GM19023 (cell line): ENCODE measurements around the gene MAN2A2.
A peak's percentile ranks its signal among the peaks of the same experiment; 100 is the strongest.
"Not testable (repeated sequence)": the region's sequence is repeated elsewhere in the genome, so short reads cannot be mapped to it uniquely, and the experiment has no call there.

Source experiments
- ATAC-seq: cut with Tn5 transposase; IDR thresholded peaks from one replicate; pipeline ENCODE4 v1.9.1; 2021; ENCODE audit warnings: mild to moderate bottlenecking, moderate library complexity; ENCODE audit not compliant: unreplicated experiment

MAN2A2 gene

GRCh38 chr15:90883976-90884718 is 19.0 kb upstream of the MAN2A2 start, which contains the start of gene FES:
Gene FES, plus strand, starts transcription at chr15:90884504. Its CDS starts 542 bp downstream, at chr15:90885046.
- no peak for ATAC-seq

- no peak for ATAC-seq
Observed at GRCh38 chr15:90884719-90885431, 18.2 kb upstream of the MAN2A2 start.

- ATAC-seq: peak; percentile 51
Observed at GRCh38 chr15:90885432-90886290, 17.4 kb upstream of the MAN2A2 start.

- ATAC-seq: no peak
Observed at GRCh38 chr15:90886291-90886614, 16.8 kb upstream of the MAN2A2 start.

GRCh38 chr15:90887037-90887481 is 16.0 kb upstream of the MAN2A2 start:
- ATAC-seq: no peak

GRCh38 chr15:90889313-90889730 is 13.8 kb upstream of the MAN2A2 start:
- no peak for ATAC-seq

- ATAC-seq: no peak
Observed at GRCh38 chr15:90889736-90890456, 13.2 kb upstream of the MAN2A2 start.

DNA sequence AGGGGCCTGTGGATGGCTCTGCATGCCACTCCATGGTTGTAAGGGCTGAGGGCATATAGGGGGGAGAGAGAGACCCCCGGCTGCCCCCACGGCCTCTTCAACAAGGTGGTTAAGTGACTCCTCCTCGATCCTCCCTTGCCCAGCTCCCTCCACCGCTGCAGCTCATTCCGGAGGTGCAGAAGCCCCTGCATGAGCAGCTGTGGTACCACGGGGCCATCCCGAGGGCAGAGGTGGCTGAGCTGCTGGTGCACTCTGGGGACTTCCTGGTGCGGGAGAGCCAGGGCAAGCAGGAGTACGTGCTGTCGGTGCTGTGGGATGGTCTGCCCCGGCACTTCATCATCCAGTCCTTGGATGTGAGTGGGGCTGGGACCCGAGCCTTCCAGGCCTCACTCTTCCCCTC is 12.3 kb upstream of the MAN2A2 start:
- ATAC-seq: no peak

GRCh38 chr15:90891346-90891949 is 11.7 kb upstream of the MAN2A2 start:
- no peak for ATAC-seq

GRCh38 chr15:90892023-90892422 is 11.1 kb upstream of the MAN2A2 start:
- no peak for ATAC-seq

DNA sequence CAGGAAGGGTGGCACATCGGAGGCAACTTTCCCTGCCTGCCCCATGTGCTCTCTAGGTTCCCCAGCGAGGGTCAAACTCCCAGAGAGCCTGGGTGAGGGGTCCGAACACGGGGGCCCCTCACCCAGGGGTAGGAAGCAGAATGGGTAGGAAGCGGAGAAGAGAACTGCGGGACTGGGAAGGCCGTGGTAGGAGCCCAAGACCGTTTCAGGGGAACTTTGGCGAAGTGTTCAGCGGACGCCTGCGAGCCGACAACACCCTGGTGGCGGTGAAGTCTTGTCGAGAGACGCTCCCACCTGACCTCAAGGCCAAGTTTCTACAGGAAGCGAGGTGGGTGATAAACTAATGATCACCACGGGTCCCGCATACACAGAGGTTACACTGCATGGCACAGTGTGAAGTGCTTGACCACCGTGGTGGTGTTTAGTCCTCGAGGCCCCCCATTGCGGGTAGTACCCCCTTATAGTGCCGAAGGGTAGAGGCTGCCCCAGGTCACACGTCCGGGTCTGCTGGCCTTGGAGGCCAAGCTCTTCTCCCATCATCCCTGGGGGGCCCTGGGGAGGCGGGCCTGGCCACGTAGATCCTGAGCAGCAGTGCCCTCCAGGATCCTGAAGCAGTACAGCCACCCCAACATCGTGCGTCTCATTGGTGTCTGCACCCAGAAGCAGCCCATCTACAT is 10.5 kb upstream of the MAN2A2 start:
- ATAC-seq: no peak

DNA sequence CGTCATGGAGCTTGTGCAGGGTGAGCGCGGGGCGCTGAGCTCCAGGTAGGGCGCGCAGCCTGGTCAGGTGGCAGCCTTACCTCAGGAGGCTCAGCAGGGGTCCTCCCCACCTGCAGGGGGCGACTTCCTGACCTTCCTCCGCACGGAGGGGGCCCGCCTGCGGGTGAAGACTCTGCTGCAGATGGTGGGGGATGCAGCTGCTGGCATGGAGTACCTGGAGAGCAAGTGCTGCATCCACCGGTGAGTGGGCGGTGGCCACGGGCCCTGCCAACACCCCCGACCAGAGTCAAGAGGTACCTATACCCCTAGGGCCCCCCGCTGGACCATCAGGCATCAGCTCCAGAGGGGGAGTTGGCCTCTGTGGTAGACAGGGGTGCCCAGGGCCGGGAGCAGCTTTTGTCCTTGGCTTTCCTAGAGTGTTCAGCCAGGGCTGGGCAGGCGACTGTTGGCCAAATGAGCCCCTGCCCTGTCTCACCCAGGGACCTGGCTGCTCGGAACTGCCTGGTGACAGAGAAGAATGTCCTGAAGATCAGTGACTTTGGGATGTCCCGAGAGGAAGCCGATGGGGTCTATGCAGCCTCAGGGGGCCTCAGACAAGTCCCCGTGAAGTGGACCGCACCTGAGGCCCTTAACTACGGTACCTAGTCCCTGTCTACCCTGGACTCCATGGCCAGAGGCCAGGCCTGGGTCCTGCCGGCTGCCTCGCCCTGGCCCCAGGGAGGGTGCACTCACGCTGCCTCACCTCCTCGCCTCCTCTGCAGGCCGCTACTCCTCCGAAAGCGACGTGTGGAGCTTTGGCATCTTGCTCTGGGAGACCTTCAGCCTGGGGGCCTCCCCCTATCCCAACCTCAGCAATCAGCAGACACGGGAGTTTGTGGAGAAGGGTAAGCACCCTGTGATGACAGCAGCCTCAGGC is 9.7 kb upstream of the MAN2A2 start:
- no peak for ATAC-seq

GRCh38 chr15:90895571-90896117 is 7.5 kb upstream of the MAN2A2 start:
- no peak for ATAC-seq

GRCh38 chr15:90897131-90897655 is 5.9 kb upstream of the MAN2A2 start:
- ATAC-seq: not testable (repeated sequence)

DNA sequence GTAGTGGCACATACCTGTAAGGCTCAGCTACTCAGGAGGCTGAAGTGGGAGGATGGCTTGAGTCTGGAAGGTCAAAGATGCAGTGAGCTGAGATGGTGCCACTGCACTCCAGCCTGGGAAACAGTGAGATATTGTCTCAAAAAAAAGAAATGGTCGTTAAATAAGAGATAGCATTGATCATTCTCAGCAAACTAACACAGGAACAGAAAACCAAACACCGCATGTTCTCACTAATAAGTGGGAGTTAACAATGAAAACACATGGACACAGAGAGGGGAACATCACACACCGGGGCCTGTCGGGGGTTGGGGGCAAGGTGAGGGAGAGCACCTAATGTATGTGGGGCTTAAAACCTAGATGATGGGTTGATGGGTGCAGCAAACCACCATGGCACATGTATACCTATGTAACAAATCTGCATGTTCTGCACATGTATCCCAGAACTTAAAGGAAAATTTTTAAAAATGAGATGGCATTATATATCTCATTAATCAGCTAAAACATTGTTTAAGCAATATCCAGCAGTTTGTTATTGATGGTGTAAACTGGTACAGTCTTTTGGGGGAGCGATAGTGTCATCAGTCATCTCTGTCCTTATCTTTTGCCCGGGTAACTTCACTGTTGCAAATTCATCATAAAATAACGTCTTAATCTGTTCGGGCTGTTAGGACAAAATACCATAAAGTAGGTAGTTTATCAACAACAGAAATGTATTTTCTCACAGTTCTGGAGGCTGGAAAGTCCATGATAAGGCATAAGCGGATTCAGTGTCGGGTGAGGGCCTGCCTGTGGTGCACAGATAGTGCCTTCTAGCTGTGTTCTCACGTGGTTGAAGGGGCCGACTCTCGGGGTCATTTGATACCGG is 1.7 kb upstream of the MAN2A2 start:
- ATAC-seq: no peak

DNA sequence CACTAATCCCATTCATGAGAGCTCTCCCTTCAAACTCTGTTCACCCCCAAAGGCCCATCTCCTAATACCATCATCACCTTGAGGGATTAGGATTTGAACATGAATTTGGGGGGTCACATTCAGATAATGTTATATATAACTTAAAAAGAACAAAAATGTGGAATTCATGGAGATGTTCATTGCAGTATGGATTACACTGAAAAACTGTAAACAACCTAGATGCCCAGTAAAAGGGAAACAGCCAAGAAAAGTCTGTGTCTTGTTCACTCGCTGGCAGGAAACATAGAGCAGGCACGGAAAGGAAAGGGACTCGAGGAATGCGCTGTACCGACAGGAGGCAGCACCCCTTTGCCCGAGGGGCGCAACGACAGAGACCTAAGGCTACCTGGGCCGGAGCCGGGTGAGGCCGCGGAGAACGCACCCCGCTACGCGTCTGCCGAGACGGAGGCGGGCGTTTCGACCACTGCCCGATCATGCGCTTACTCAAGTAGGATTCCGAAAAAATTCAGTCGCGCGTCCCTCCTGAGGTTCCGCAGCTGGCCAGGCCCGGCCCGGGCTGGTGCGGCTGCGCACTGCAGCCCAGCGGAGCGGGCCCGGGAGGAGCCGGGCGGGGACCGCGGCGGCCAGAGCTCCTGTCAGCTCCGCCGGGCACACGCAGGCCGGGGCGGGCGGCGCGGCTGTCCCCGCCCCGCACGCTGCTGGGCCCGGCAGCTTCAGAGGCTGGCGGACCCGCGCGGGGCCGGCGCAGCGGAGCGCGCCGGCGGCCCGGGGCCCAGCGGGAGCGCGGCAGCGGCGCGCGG is 862 bp upstream of the MAN2A2 start:
- ATAC-seq: peak; percentile 65
